Endodermal cell (in vitro differentiated cells): ENCODE data around the gene WBP11. TPM values are rescaled to one million over a fixed set of nuclear protein-coding genes. Genes with fewer than 3 reads are reported as not detected.
"Not testable (repeated sequence)": the region's sequence is repeated elsewhere in the genome, so short reads cannot be mapped to it uniquely, and the experiment has no call there.

Experiments
- DNase-seq: peaks from one replicate; pipeline ENCODE4 v3.0.0-alpha.2; 2017
- H3K27ac ChIP-seq: 2 replicates; pipeline ENCODE4 v1.5.1; 2013; ENCODE audit warnings: mild to moderate bottlenecking, low read depth, low read length, moderate library complexity
- H3K27me3 ChIP-seq: 2 replicates; pipeline ENCODE4 v1.6.1; 2013; ENCODE audit warnings: mild to moderate bottlenecking, low read length, moderate library complexity; ENCODE audit not compliant: insufficient read depth, control insufficient read depth, poor library complexity, severe bottlenecking
- H3K36me3 ChIP-seq: 2 replicates; pipeline ENCODE4 v1.7.0; 2013; ENCODE audit warnings: mild to moderate bottlenecking, low read length, moderate library complexity; ENCODE audit not compliant: control insufficient read depth, insufficient read depth
- H3K4me1 ChIP-seq: one replicate; pipeline ENCODE4 v1.7.0; 2013; ENCODE audit warnings: low read length; ENCODE audit not compliant: control insufficient read depth, insufficient read depth
- H3K4me3 ChIP-seq: 2 replicates; pipeline ENCODE4 v1.5.1; 2013; ENCODE audit warnings: mild to moderate bottlenecking, low read length, moderate library complexity
- H3K9ac ChIP-seq: 2 replicates; pipeline ENCODE4 v1.6.1; 2013; ENCODE audit warnings: mild to moderate bottlenecking, low read length, moderate library complexity; ENCODE audit not compliant: poor library complexity, severe bottlenecking; ENCODE audit errors: extremely low read depth
- H3K9me3 ChIP-seq: 2 replicates; pipeline ENCODE4 v1.6.1; 2013; ENCODE audit warnings: mild to moderate bottlenecking, low read length, moderate library complexity; ENCODE audit not compliant: control insufficient read depth
- H3K27ac Mint-ChIP-seq: 2 replicates; pipeline ENCODE4 v1.8.0; 2020; ENCODE audit warnings: mixed read lengths
- H3K27me3 Mint-ChIP-seq: 2 replicates; pipeline ENCODE4 v1.8.0; 2021; ENCODE audit warnings: mild to moderate bottlenecking, mixed read lengths; ENCODE audit not compliant: insufficient read depth
- H3K36me3 Mint-ChIP-seq: 2 replicates; pipeline ENCODE4 v1.8.0; 2020; ENCODE audit warnings: low read depth, mixed read lengths
- H3K4me1 Mint-ChIP-seq: 2 replicates; pipeline ENCODE4 v1.8.0; 2020; ENCODE audit warnings: mixed read lengths
- H3K4me3 Mint-ChIP-seq: 2 replicates; pipeline ENCODE4 v1.8.0; 2020; ENCODE audit warnings: mild to moderate bottlenecking, moderate library complexity, mixed read lengths
- H3K9me3 Mint-ChIP-seq: 2 replicates; pipeline ENCODE4 v1.8.0; 2020; ENCODE audit warnings: mild to moderate bottlenecking, mixed read lengths
- CTCF ChIP-seq: fragments of 200-600 bp; sonication (generic); conservative IDR thresholded peaks from 2 replicates; pipeline ENCODE4 v1.5.0; 2021; ENCODE audit warnings: antibody characterized with exemption, mild to moderate bottlenecking
- WGBS, 2 experiments: methylation state at CpG; one replicate each; pipeline versions ENCODE4 v1.1.5 to v1.1.7; 2013; ENCODE audit warnings: missing lambda C conversion rate in 2 of 2, mixed read lengths in 1 of 2; ENCODE audit not compliant: insufficient coverage in 1 of 2, insufficient read length in 1 of 2; 5-methylcytosine and 5-hydroxymethylcytosine counted together
- total RNA-seq, 2 donors: library from RNA; stranded (reverse); fragmentation: NEBNext Ultra II Directional in 1 of 2; extraction: Animal tissue kit (Norgen Biotek cat#: 25700) in 1 of 2; gene quantifications; 2 replicates in 1 of 2; 3 replicates in 1 of 2; pipeline ENCODE4 v1.2.1, GENCODE V29; 2021

The WBP11 gene
- total RNA-seq, 2 donors from 2014 or later = 97.4 to 150 TPM

DNA sequence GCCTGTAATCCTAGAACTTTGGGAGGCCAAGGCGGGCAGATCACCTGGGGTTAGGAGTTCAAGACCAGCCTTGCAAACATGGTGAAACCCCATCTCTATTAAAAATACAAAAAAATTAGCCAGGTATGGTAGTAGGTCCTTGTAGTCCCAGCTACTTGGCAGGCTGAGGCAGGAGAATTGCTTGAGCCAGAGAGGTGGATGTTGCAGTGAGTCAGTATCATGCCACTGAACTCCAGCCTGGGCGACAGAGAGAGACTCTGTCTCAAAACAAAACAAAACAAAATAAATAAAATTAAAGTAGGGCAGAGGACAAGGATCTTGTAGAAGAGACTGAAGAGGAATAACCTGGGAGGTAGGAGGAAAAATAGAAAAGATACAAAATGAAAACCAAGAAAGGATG, 61.3 kb downstream of the WBP11 start:
- DNase-seq = no peak

GRCh38 chr12:14741153-14741552, 62.1 kb downstream of the WBP11 start:
- Mint-ChIP-seq H3K27ac (no peak overlapping the region), H3K4me3 (no peak overlapping the region), H3K27me3 (no peaks in the 10 kb centered on the region), H3K36me3 (peaks cover 34% of the 10 kb centered on the region), H3K4me1 (no peaks in the 10 kb centered on the region), H3K9me3 (peaks cover 51% of the 10 kb centered on the region)
- Histone ChIP-seq H3K9ac (no peak overlapping the region), H3K4me3 (no peak overlapping the region), H3K27me3 (no peaks in the 10 kb centered on the region), H3K9me3 (peaks cover 23% of the 10 kb centered on the region), H3K36me3 (no peaks in the 10 kb centered on the region), H3K27ac (no peak overlapping the region), H3K4me1 (no peaks in the 10 kb centered on the region)
- no peak for TF ChIP-seq CTCF
- no peak for DNase-seq
- 88 to 95% methylated on average over 4 of the region's 4 CpGs for WGBS, 2 experiments

More for the DNA sequence above, 61.3 kb downstream of the WBP11 start:
- WGBS, 2 experiments = 100% methylated on average over 2 of the region's 2 CpGs; no CpG with 5 or more reads in 1 of the 2 experiments
- Histone ChIP-seq H3K9ac (no peak overlapping the region), H3K4me1 (no peaks in the 10 kb centered on the region), H3K36me3 (no peaks in the 10 kb centered on the region), H3K27me3 (no peaks in the 10 kb centered on the region), H3K9me3 (peaks cover 23% of the 10 kb centered on the region), H3K27ac (no peak overlapping the region), H3K4me3 (no peak overlapping the region)
- no peak overlapping the region for H3K4me3 Mint-ChIP-seq
- H3K4me1 Mint-ChIP-seq = no peaks in the 10 kb centered on the region
- no peaks in the 10 kb centered on the region for H3K27me3 Mint-ChIP-seq
- H3K9me3 Mint-ChIP-seq = peaks cover 58% of the 10 kb centered on the region
- H3K27ac Mint-ChIP-seq = no peak overlapping the region
- no peak for TF ChIP-seq CTCF
- peaks cover 39% of the 10 kb centered on the region for H3K36me3 Mint-ChIP-seq

DNA sequence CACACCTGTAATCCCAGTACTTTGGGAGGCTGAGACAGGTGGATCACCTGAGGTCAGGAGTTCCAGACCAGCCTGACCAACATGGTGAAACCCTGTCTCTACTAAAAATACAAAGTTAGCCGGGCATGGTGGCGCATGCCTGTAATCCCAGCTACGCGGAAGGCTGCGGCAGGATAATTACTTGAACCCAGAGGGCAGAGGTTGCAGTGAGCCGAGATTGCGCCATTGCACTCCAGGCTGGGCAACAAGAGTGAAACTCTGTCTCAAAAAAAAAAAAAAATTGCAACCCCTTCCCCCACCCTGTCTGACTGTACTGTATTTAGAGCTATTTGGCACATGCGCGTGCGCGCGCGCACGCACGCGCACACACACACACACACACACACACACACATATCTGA, 66.8 kb downstream of the WBP11 start:
- not testable (repeated sequence) for DNase-seq, H3K27ac Mint-ChIP-seq, H3K4me1 Mint-ChIP-seq, H3K9me3 Mint-ChIP-seq, H3K4me1 ChIP-seq, H3K4me3 ChIP-seq, H3K9ac ChIP-seq, H3K36me3 ChIP-seq, H3K36me3 Mint-ChIP-seq, H3K27ac ChIP-seq, H3K9me3 ChIP-seq, H3K27me3 Mint-ChIP-seq, H3K27me3 ChIP-seq, H3K4me3 Mint-ChIP-seq
- WGBS, 2 experiments = 91 to 95% methylated on average over 7 to 16 of the region's 16 CpGs

Other genes starting within 250 kb of the WBP11 start
- gene PLBD1, start 235.6 kb downstream of the WBP11 start, total RNA-seq = 10 to 100 TPM; 17.9 to 32.5 TPM
- gene GUCY2C, start 106.9 kb downstream of the WBP11 start, total RNA-seq = 1 to 10 TPM; 1.4 to 2.4 TPM
- 1 to 10 TPM; 2.5 to 3.3 TPM for gene C12orf60, start 192 bp upstream of the WBP11 start, total RNA-seq
- not detected for gene SMCO3, start 10.7 kb upstream of the WBP11 start, total RNA-seq
- not detected for gene ART4, start 40.0 kb upstream of the WBP11 start, total RNA-seq
- gene MGP, start 82.4 kb upstream of the WBP11 start, total RNA-seq = not detected
- under 1 TPM; 0.15 to 0.22 TPM for gene ERP27, start 135.1 kb upstream of the WBP11 start, total RNA-seq
- gene ARHGDIB, start 158.1 kb upstream of the WBP11 start, total RNA-seq = under 1 TPM; 0.66 to 0.95 TPM
- gene PDE6H, start 169.6 kb upstream of the WBP11 start, total RNA-seq = not detected